ENCODE measurements around the gene ACOX3. TPM values are rescaled to one million over a fixed set of nuclear protein-coding genes. Genes with fewer than 3 reads are reported as not detected.

The ACOX3 gene
- polyA plus RNA-seq, 1 of the 3 experiments (the other 2 are of a cell fraction): 8.4 TPM

- no peak for TF ChIP-seq TCF12 (IDR thresholded peaks at IDR 0.05)
- TF ChIP-seq RCOR1 (IDR thresholded peaks at IDR 0.05; ENCODE audit: low read length): no peak
- no peak for TF ChIP-seq FOSL2 (IDR thresholded peaks at IDR 0.05; ENCODE audit: borderline replicate concordance, low read depth)
- no peak for TF ChIP-seq NRF1 (IDR thresholded peaks at IDR 0.05; ENCODE audit: low read depth, low read length)
- TF ChIP-seq, protein P1, sequence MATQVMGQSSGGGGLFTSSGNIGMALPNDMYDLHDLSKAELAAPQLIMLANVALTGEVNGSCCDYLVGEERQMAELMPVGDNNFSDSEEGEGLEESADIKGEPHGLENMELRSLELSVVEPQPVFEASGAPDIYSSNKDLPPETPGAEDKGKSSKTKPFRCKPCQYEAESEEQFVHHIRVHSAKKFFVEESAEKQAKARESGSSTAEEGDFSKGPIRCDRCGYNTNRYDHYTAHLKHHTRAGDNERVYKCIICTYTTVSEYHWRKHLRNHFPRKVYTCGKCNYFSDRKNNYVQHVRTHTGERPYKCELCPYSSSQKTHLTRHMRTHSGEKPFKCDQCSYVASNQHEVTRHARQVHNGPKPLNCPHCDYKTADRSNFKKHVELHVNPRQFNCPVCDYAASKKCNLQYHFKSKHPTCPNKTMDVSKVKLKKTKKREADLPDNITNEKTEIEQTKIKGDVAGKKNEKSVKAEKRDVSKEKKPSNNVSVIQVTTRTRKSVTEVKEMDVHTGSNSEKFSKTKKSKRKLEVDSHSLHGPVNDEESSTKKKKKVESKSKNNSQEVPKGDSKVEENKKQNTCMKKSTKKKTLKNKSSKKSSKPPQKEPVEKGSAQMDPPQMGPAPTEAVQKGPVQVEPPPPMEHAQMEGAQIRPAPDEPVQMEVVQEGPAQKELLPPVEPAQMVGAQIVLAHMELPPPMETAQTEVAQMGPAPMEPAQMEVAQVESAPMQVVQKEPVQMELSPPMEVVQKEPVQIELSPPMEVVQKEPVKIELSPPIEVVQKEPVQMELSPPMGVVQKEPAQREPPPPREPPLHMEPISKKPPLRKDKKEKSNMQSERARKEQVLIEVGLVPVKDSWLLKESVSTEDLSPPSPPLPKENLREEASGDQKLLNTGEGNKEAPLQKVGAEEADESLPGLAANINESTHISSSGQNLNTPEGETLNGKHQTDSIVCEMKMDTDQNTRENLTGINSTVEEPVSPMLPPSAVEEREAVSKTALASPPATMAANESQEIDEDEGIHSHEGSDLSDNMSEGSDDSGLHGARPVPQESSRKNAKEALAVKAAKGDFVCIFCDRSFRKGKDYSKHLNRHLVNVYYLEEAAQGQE (IDR thresholded peaks at IDR 0.05; ENCODE audit: low read depth, low read length): no peak
- TF ChIP-seq SMC3 (IDR thresholded peaks at IDR 0.05; ENCODE audit: low read depth, low read length): no peak
- no peak for TF ChIP-seq POLR2AphosphoS5 (IDR thresholded peaks at IDR 0.05; ENCODE audit: low read depth, low read length)
- no peak for TF ChIP-seq RXRA (IDR thresholded peaks at IDR 0.05; ENCODE audit: borderline replicate concordance, low read depth)
- TF ChIP-seq RFX5 (IDR thresholded peaks at IDR 0.05; ENCODE audit: low read length): no peak
- no peak for TF ChIP-seq ELF1 (IDR thresholded peaks at IDR 0.05)
- no peak for TF ChIP-seq IRF3 (IDR thresholded peaks at IDR 0.05; ENCODE audit: low read depth, low read length)
- TF ChIP-seq YY1 (IDR thresholded peaks at IDR 0.05; ENCODE audit: low read depth): no peak
- TF ChIP-seq, protein P2, sequence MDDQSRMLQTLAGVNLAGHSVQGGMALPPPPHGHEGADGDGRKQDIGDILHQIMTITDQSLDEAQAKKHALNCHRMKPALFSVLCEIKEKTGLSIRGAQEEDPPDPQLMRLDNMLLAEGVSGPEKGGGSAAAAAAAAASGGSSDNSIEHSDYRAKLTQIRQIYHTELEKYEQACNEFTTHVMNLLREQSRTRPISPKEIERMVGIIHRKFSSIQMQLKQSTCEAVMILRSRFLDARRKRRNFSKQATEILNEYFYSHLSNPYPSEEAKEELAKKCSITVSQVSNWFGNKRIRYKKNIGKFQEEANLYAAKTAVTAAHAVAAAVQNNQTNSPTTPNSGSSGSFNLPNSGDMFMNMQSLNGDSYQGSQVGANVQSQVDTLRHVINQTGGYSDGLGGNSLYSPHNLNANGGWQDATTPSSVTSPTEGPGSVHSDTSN (IDR thresholded peaks at IDR 0.05): no peak
- peak; percentile 22 for DNase-seq
- Histone ChIP-seq H3K4me3 (ENCODE audit: low read depth in 2 of 2, low read length in 1 of 2) (no peak overlapping the region), H3K27ac (ENCODE audit: low read depth in 2 of 2, low read length in 1 of 2) (no peak overlapping the region), H3K27me3 (ENCODE audit: insufficient read depth) (no peaks in the 10 kb centered on the region), H3K4me2 (no peak overlapping the region), H3F3A (replicated peaks; ENCODE audit: insufficient read depth) (peaks cover 5% of the 10 kb centered on the region), H2AFZ (ENCODE audit: low read depth) (no peak overlapping the region), H3K4me1 (ENCODE audit: control insufficient read depth in 1 of 2, insufficient read depth in 2 of 2, low read depth in 1 of 2, low read length in 1 of 2) (no peaks in the 10 kb centered on the region), H3K9me2 (no peaks in the 10 kb centered on the region), H3K79me2 (ENCODE audit: insufficient read depth) (no peaks in the 10 kb centered on the region), H4K20me1 (ENCODE audit: insufficient read depth) (no peaks in the 10 kb centered on the region), H3K9me3 (no peaks in the 10 kb centered on the region), H3K9ac (no peak overlapping the region), H3K36me3 (replicated peaks in 1 of 2; ENCODE audit: control insufficient read depth in 1 of 2, insufficient read depth in 2 of 2, low read length in 1 of 2) (peaks cover 3 to 37% of the 10 kb centered on the region in 2 experiments)
- ChIA-PET CTCF (interaction anchor here (1.0 to 4.5 kb wide), 5 partner anchors 121 to 447 kb away, joined by 3 to 54 read pairs (median 7); partner anchors contain the start of gene CPZ), POLR2A (no interaction called here)
- WGBS (ENCODE audit: low lambda C conversion rate): 91% methylated on average over 17 of the region's 24 CpGs
These were observed 30.8 kb upstream of the ACOX3 start for GRCh38 chr4:8471211-8471875.
